K562 (cell line): ENCODE data around the gene PLAC8. TPM values are rescaled to one million over a fixed set of nuclear protein-coding genes. Genes with fewer than 3 reads are reported as not detected.

Experiments
- ATAC-seq: fragments of 200-7000 bp; cut with Tn5 transposase; 3 replicates; pipeline ENCODE4 v1.9.1; 2020; ENCODE audit warnings: moderate library complexity
- BruUV-seq: library from RNA; stranded (reverse); fragments of 400-500 nt; replicated peaks from 2 replicates; lab custom pipeline; 2021; lab: Mats Ljungman, UMichigan
- CTCF ChIA-PET: fragments of 300-600 bp; formaldehyde crosslinking; extraction: SDS; loops from one replicate; lab custom pipeline; 2021; ENCODE audit warnings: low intra/inter-chr PET ratio; lab: Yijun Ruan, JAX
- POLR2A ChIA-PET: fragments of 300-600, 350-650 bp; sonication (Branson Sonifier 250); formaldehyde crosslinking; extraction: SDS; loops from one replicate; lab custom pipeline; 2021; ENCODE audit warnings: antibody characterized with exemption, inconsistent platforms; lab: Yijun Ruan, JAX
- DNase-seq, 4 experiments: peaks; one replicate each; pipeline versions ENCODE4 v3.0.0 to v3.0.0-alpha.2; 2011 to 2018; ENCODE audit warnings: low spot score in 3 of 4, mixed read lengths in 3 of 4; ENCODE audit errors: extremely low read depth in 1 of 4
- FAIRE-seq: peaks from 2 replicates; lab custom pipeline; 2011; peaks lifted over from hg19 to GRCh38; lab: Jason Lieb, UNC
- H2AFZ ChIP-seq: 2 replicates; pipeline ENCODE4 v1.6.0; 2011; ENCODE audit warnings: low read depth, low read length, control low read depth, inconsistent platforms
- H3K27ac ChIP-seq: fragments of 200-600 bp; 3 replicates; pipeline ENCODE4 v1.8.0; 2011; ENCODE audit warnings: low read depth, mild to moderate bottlenecking, control low read depth, inconsistent platforms, low read length, moderate library complexity, mixed read lengths; ENCODE audit errors: extremely low read depth
- H3K27me3 ChIP-seq, 2 experiments: fragments of 300-600 bp in 1 of 2; 2 replicates in 1 of 2; 3 replicates in 1 of 2; pipeline versions ENCODE4 v1.6.0 to v1.8.0; 2011; ENCODE audit warnings: inconsistent platforms in 2 of 2, low read length in 2 of 2, mild to moderate bottlenecking in 1 of 2, mixed read lengths in 1 of 2, moderate library complexity in 1 of 2; ENCODE audit not compliant: control insufficient read depth in 2 of 2, insufficient read depth in 2 of 2
- H3K36me3 ChIP-seq: fragments of 300-600 bp; 3 replicates; pipeline ENCODE4 v1.8.0; 2011; ENCODE audit warnings: mild to moderate bottlenecking, low read length, inconsistent platforms; ENCODE audit not compliant: control insufficient read depth, insufficient read depth
- H3K4me1 ChIP-seq, 2 experiments: fragments of 200-600 bp in 1 of 2; replicated peaks in 1 of 2; 2 replicates in 1 of 2; 3 replicates in 1 of 2; pipeline versions ENCODE4 v1.5.1 to v1.8.0; 2011; ENCODE audit warnings: inconsistent platforms in 2 of 2, low read length in 2 of 2, mild to moderate bottlenecking in 1 of 2, mixed read lengths in 1 of 2, moderate library complexity in 1 of 2; ENCODE audit not compliant: control insufficient read depth in 2 of 2, insufficient read depth in 2 of 2
- H3K4me2 ChIP-seq: 2 replicates; pipeline ENCODE4 v1.6.1; 2011; ENCODE audit warnings: low read length, control low read depth, inconsistent platforms, mixed read lengths; ENCODE audit not compliant: insufficient read depth
- H3K4me3 ChIP-seq: fragments of 200-600 bp; sonication (generic), shearing (Covaris generic); 2 replicates; pipeline ENCODE4 v1.5.1; 2016; ENCODE audit warnings: control low read depth, inconsistent platforms
- H3K79me2 ChIP-seq: fragments of 200-600 bp; 3 replicates; pipeline ENCODE4 v1.8.0; 2011; ENCODE audit warnings: low read length, inconsistent platforms; ENCODE audit not compliant: control insufficient read depth, insufficient read depth
- H3K9ac ChIP-seq, 2 experiments: 2 replicates each; pipeline versions ENCODE4 v1.6.0 to v1.6.1; 2011; ENCODE audit warnings: low read depth in 2 of 2, low read length in 2 of 2, control low read depth in 1 of 2, inconsistent platforms in 1 of 2, mild to moderate bottlenecking in 1 of 2, mixed read lengths in 1 of 2; ENCODE audit not compliant: insufficient read depth in 1 of 2
- H3K9me1 ChIP-seq: one replicate; pipeline ENCODE4 v1.6.0; 2011; ENCODE audit warnings: inconsistent platforms, mild to moderate bottlenecking, low read length, moderate library complexity; ENCODE audit not compliant: control insufficient read depth, insufficient read depth
- H3K9me3 ChIP-seq: replicated peaks from 2 replicates; pipeline ENCODE4 v1.5.1; 2011; ENCODE audit warnings: low read depth, low read length, inconsistent platforms; ENCODE audit not compliant: control insufficient read depth, insufficient read depth
- H4K20me1 ChIP-seq: replicated peaks from 2 replicates; pipeline ENCODE4 v1.6.1; 2011; ENCODE audit warnings: low read length, inconsistent platforms, mixed read lengths; ENCODE audit not compliant: control insufficient read depth, insufficient read depth
- AFF1 ChIP-seq, 2 experiments: fragments of 450-650 bp; IDR thresholded peaks; 2 replicates each; pipeline ENCODE4 v1.6.1; 2018; ENCODE audit warnings: mild to moderate bottlenecking in 2 of 2, low read depth in 1 of 2; ENCODE audit not compliant: partially characterized antibody in 2 of 2
- CBFA2T2 ChIP-seq: fragments of 450-650 bp; conservative IDR thresholded peaks from 2 replicates; pipeline ENCODE4 v1.6.1; 2017; ENCODE audit warnings: mild to moderate bottlenecking
- CREB1 ChIP-seq, 2 experiments: sonication (generic) in 1 of 2; formaldehyde crosslinking in 1 of 2; IDR thresholded peaks; 2 replicates each; pipeline versions ENCODE4 v1.6.1 to v1.8.0; 2012 to 2022; ENCODE audit warnings: inconsistent platforms in 1 of 2, mild to moderate bottlenecking in 1 of 2, missing genetic modification reagents in 1 of 2, moderate library complexity in 1 of 2
- CREBBP ChIP-seq: IDR thresholded peaks from one replicate; pipeline ENCODE4 v1.6.1; 2012; ENCODE audit warnings: low read depth, mild to moderate bottlenecking, control low read depth, inconsistent platforms, low read length
- GABPB1 ChIP-seq: sonication (generic); formaldehyde crosslinking; IDR thresholded peaks from 2 replicates; pipeline ENCODE4 v1.8.0; 2022; ENCODE audit warnings: mild to moderate bottlenecking, missing genetic modification reagents
- IRF2 ChIP-seq: sonication (generic); formaldehyde crosslinking; IDR thresholded peaks from 2 replicates; pipeline ENCODE4 v1.8.1; 2022; ENCODE audit warnings: mild to moderate bottlenecking, missing genetic modification reagents
- NR2C1 ChIP-seq, 2 experiments: fragments of 450-650 bp; IDR thresholded peaks; 2 replicates each; pipeline ENCODE4 v1.6.1; 2017; ENCODE audit warnings: mild to moderate bottlenecking in 2 of 2, antibody characterized with exemption in 1 of 2, inconsistent platforms in 1 of 2, missing compliant biosample characterization in 1 of 2, missing genetic modification characterization in 1 of 2
- PCBP2 ChIP-seq: fragments of 200-400 bp; formaldehyde crosslinking; IDR thresholded peaks from 2 replicates; pipeline ENCODE4 v1.6.1; 2018; ENCODE audit warnings: low read length, low read depth, mild to moderate bottlenecking, moderate library complexity; ENCODE audit not compliant: poor library complexity, severe bottlenecking
- SMAD4 ChIP-seq: fragments of 250-450 bp; sonication (Bioruptor Pico); conservative IDR thresholded peaks from 2 replicates; pipeline ENCODE4 v1.8.0; 2021; ENCODE audit warnings: inconsistent platforms, mild to moderate bottlenecking, moderate library complexity
- TARDBP ChIP-seq: fragments of 450-650 bp; IDR thresholded peaks from 2 replicates; pipeline ENCODE4 v1.6.1; 2016
- ZNF232 ChIP-seq: sonication (generic); formaldehyde crosslinking; IDR thresholded peaks from 2 replicates; pipeline ENCODE4 v1.8.0; 2022; ENCODE audit warnings: mild to moderate bottlenecking, missing genetic modification reagents
- ZNF512 ChIP-seq: IDR thresholded peaks from 2 replicates; pipeline ENCODE4 v1.6.1; 2016; ENCODE audit warnings: missing genetic modification characterization, missing compliant biosample characterization
- ZNF696 ChIP-seq: fragments of 250-450 bp; sonication (Bioruptor Pico); conservative IDR thresholded peaks from 2 replicates; pipeline ENCODE4 v1.4.0; 2020; ENCODE audit warnings: mild to moderate bottlenecking, moderate library complexity
- WGBS: fragments of 100-300 bp; shearing (Covaris generic); methylation state at CpG from one replicate; pipeline ENCODE4 v1.1.6; 2016; ENCODE audit warnings: low coverage, mixed read lengths; ENCODE audit not compliant: insufficient coverage; ENCODE audit errors: missing lambda C conversion rate; 5-methylcytosine and 5-hydroxymethylcytosine counted together
- in situ Hi-C: fragments of 300-500 bp; cut with MboI; formaldehyde crosslinking; loops from 4 replicates; pipeline ENCODE4 v1.15.0; 2018; ENCODE audit warnings: inconsistent platforms, mixed read lengths
- intact Hi-C: fragments of 100-400 bp; cut with micrococcal nuclease; formaldehyde crosslinking; loops from 2 replicates; pipeline ENCODE4 v1.14.2; 2022
- polyA plus RNA-seq, 8 experiments: library from polyadenylated mRNA; depleted of rRNA in 4 of 8; stranded (reverse) in 5 of 8; unstranded in 3 of 8; fragments of >200 nt; fragmentation: Nextera tagmentation in 2 of 8; fragmentation: Illumina TruSeq in 1 of 8; extraction: Ambion mirVana in 2 of 8; extraction: Trizol in 1 of 8; gene quantifications; 2 replicates each; pipeline versions ENCODE4 v1.2.1 to v1.2.3, GENCODE V29; 2011 to 2014; ENCODE audit warnings: inconsistent platforms in 1 of 8, missing spikeins in 1 of 8
- total RNA-seq, 7 experiments: library from RNA; depleted of rRNA in 6 of 7; stranded (reverse); fragments of >200 nt in 6 of 7; fragmentation: Illumina TruSeq in 2 of 7; extraction: Trizol in 2 of 7; gene quantifications; 2 replicates each; pipeline versions ENCODE4 v1.2.1 to v1.2.3, GENCODE V29; 2011 to 2021; ENCODE audit warnings: low replicate concordance in 1 of 7
- TF ChIP-seq, protein P1 (sequence below): fragments of 250-450 bp; sonication (Bioruptor Pico); IDR thresholded peaks from 2 replicates; pipeline ENCODE4 v1.5.0; 2021

The PLAC8 gene
- total and polyA plus RNA-seq, 9 of the 15 experiments (the other 6 are each of a cell fraction or from before 2014, with no cell fraction given), result 0.27 to 0.51 TPM; not detected in 7

GRCh38 chr4:83128240-83128929, 13.9 kb upstream of the PLAC8 start:
- no peak overlapping the region for H3K4me3 ChIP-seq
- no peaks in the 10 kb centered on the region for H3K9me3 ChIP-seq
- BruUV-seq, result no TSS peak
- no peaks in the 10 kb centered on the region for H4K20me1 ChIP-seq
- H3K27me3 ChIP-seq, result no peaks in the 10 kb centered on the region; a peak in 1 of 5 replicates
- TF ChIP-seq ZNF512 (tag) (peak; percentile 76), TARDBP (no peak), ZNF696 (CRISPR knock-in tag) (no peak), NR2C1 (IDR thresholded peaks at IDR 0.05) (no peak), NR2C1 (tag; IDR thresholded peaks at IDR 0.05) (no peak), GABPB1 (CRISPR knock-in tag) (no peak), IRF2 (CRISPR knock-in tag) (no peak), CBFA2T2 (no peak), SMAD4 (CRISPR knock-in tag) (no peak), PCBP2 (peak; percentile 24), CREB1 (IDR thresholded peaks at IDR 0.05) (no peak), CREB1 (CRISPR knock-in tag; IDR thresholded peaks at IDR 0.05) (no peak), CREBBP (no peak), AFF1 (IDR thresholded peaks at IDR 0.05; ENCODE audit: low read depth in 1 of 2, partially characterized antibody in 2 of 2) (no peak), ZNF232 (no peak)
- TF ChIP-seq, protein P1, sequence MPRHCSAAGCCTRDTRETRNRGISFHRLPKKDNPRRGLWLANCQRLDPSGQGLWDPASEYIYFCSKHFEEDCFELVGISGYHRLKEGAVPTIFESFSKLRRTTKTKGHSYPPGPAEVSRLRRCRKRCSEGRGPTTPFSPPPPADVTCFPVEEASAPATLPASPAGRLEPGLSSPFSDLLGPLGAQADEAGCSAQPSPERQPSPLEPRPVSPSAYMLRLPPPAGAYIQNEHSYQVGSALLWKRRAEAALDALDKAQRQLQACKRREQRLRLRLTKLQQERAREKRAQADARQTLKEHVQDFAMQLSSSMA (CRISPR knock-in tag), result no peak
- whole genome bisulfite sequencing, result 9% methylated on average over 5 of the region's 5 CpGs
- FAIRE-seq, result no peak
- ChIA-PET POLR2A (no interaction called here), CTCF (no interaction called here)
- no peaks in the 10 kb centered on the region for H3K4me1 ChIP-seq
- no peak for ATAC-seq
- in situ Hi-C loops (no loop called here), intact Hi-C loops (no loop called here)
- DNase-seq, result no peak
- H3K36me3 ChIP-seq, result no peaks in the 10 kb centered on the region
- H3K27ac ChIP-seq, result no peak overlapping the region
- H2AFZ ChIP-seq, result no peak overlapping the region
- no peak overlapping the region for H3K9ac ChIP-seq
- no peak overlapping the region for H3K4me2 ChIP-seq
- no peaks in the 10 kb centered on the region for H3K79me2 ChIP-seq
- H3K9me1 ChIP-seq, result no peaks in the 10 kb centered on the region
